Large intestine (tissue), 3 donors: ENCODE measurements around the gene NDUFC2. TPM values are rescaled to one million over a fixed set of nuclear protein-coding genes. Genes with fewer than 3 reads are reported as not detected.
"Not testable (repeated sequence)": the region's sequence is repeated elsewhere in the genome, so short reads cannot be mapped to it uniquely, and the experiment has no call there.

ENCODE experiments used
- DNase-seq, 2 donors: peaks; one replicate each; pipeline versions ENCODE4 v3.0.0 to v3.0.0-alpha.2; 2013
- H3K27ac ChIP-seq: one replicate; pipeline ENCODE4 v1.5.1; 2013; ENCODE audit warnings: low read length
- H3K27me3 ChIP-seq: 2 replicates; pipeline ENCODE4 v1.6.1; 2013; ENCODE audit warnings: low read length; ENCODE audit not compliant: control insufficient read depth, insufficient read depth
- H3K36me3 ChIP-seq: 2 replicates; pipeline ENCODE4 v1.6.1; 2013; ENCODE audit warnings: low read length; ENCODE audit not compliant: control insufficient read depth, insufficient read depth
- H3K4me1 ChIP-seq: one replicate; pipeline ENCODE4 v1.6.1; 2013; ENCODE audit warnings: low read length; ENCODE audit not compliant: control insufficient read depth, insufficient read depth
- H3K4me3 ChIP-seq: one replicate; pipeline ENCODE4 v1.5.1; 2013; ENCODE audit warnings: low read length
- H3K9me3 ChIP-seq: one replicate; pipeline ENCODE4 v1.6.1; 2013; ENCODE audit warnings: mild to moderate bottlenecking, low read depth, low read length, moderate library complexity; ENCODE audit not compliant: control insufficient read depth
- WGBS: methylation state at CpG from one replicate; pipeline ENCODE4 v1.1.5; 2013; ENCODE audit warnings: low lambda C conversion rate; ENCODE audit not compliant: insufficient coverage; 5-methylcytosine and 5-hydroxymethylcytosine counted together
- polyA plus RNA-seq: library from polyadenylated mRNA; unstranded; fragments of 120-200 nt; gene quantifications from one replicate; pipeline ENCODE4 v1.2.1, GENCODE V29; 2013

Gene NDUFC2
- polyA plus RNA-seq, 1 donor: 164 TPM

DNA sequence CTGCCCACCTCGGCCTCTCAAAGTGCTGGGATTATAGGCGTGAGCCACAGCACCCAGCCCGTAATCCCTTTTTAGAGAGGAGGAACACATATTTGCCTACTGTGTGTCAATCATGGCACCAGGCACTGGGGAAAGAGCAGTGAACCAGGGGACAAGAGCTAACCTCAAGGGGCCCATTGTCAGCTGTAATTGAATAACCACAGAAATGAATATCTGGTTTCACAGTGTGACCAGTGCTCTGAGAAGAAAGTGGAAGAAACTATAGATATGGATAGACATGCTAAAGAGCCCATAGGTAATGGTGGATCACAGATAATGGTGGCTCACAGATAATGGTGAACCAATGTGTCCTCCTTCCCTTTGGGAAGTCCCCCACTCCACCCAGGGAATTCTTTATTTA is 48.0 kb downstream of the NDUFC2 start:
- no CpG with 5 or more reads among the region's 3 CpGs for WGBS
- Histone ChIP-seq H3K4me1 (no peaks in the 10 kb centered on the region), H3K4me3 (no peak overlapping the region), H3K27me3 (no peaks in the 10 kb centered on the region), H3K9me3 (no peaks in the 10 kb centered on the region), H3K36me3 (no peaks in the 10 kb centered on the region), H3K27ac (no peak overlapping the region)
- no peak for DNase-seq

DNA sequence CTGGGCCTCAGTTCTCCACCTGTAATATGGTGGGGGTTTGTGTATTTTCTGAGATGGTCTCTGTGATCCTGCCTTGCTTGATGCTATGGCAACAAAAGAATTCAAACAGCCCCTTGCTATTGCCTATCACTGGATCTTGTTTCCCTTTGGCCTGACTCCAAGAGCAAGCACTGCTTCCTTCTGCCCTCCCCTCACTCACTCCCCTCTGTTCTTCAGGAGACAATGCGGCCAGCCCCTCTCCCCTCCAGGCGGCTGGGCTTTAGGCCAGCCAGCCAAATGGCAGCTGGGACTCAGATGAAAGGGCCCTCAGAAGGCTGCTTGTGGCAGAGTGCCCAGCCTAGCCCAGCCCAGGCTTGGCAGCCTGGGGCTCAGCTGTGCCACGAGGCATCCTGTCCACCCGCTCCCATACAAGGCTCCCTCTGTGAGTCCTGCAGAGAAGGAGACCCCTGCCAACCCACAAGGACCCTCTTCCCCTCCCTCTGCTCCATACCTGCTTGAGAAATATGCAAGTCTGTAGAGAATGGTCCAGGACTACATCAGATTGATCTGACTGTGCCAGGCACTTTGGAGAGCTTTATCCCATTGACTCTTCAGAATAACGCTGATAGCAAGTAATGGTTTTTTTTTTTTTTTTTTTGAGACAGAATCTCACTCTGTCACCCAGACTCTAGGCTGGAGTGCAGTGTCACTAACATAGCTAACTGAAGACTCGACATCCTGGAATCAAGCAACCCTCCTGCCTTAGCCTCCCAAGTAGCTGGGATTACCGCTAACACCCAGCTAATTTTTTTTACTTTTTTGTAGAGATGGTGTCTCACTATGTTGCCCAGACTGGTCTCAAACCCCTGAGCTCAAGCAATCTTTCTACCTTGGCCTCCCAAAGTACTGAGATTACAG is 49.0 kb downstream of the NDUFC2 start:
- no CpG with 5 or more reads among the region's 7 CpGs for WGBS
- H3K27me3 ChIP-seq: no peaks in the 10 kb centered on the region
- no peak overlapping the region for H3K4me3 ChIP-seq
- no peaks in the 10 kb centered on the region for H3K36me3 ChIP-seq
- H3K9me3 ChIP-seq: no peaks in the 10 kb centered on the region
- DNase-seq: peak; percentile 49 to 62
- no peaks in the 10 kb centered on the region for H3K4me1 ChIP-seq
- H3K27ac ChIP-seq: no peak overlapping the region

- H3K4me3 ChIP-seq, H3K36me3 ChIP-seq, H3K9me3 ChIP-seq, H3K27me3 ChIP-seq, H3K4me1 ChIP-seq, H3K27ac ChIP-seq, DNase-seq: not testable (repeated sequence)
- WGBS: 63% methylated on average over 1 of the region's 9 CpGs
Measured at GRCh38 chr11:78028423-78028822, 51.2 kb downstream of the NDUFC2 start.

GRCh38 chr11:78027759-78028158 is 51.9 kb downstream of the NDUFC2 start:
- Histone ChIP-seq H3K27ac (no peak overlapping the region), H3K27me3 (no peaks in the 10 kb centered on the region), H3K4me1 (no peaks in the 10 kb centered on the region), H3K4me3 (no peak overlapping the region), H3K9me3 (no peaks in the 10 kb centered on the region), H3K36me3 (no peaks in the 10 kb centered on the region)
- WGBS: no CpG with 5 or more reads among the region's 2 CpGs
- no peak for DNase-seq

- no peak for DNase-seq
- Histone ChIP-seq H3K36me3 (no peaks in the 10 kb centered on the region), H3K27me3 (no peaks in the 10 kb centered on the region), H3K9me3 (no peaks in the 10 kb centered on the region), H3K27ac (no peak overlapping the region), H3K4me1 (no peaks in the 10 kb centered on the region), H3K4me3 (no peak overlapping the region)
Measured at GRCh38 chr11:78025378-78025777, 54.3 kb downstream of the NDUFC2 start.

GRCh38 chr11:78023426-78023825 is 56.2 kb downstream of the NDUFC2 start:
- H3K4me1 ChIP-seq: no peaks in the 10 kb centered on the region
- peak overlapping the region; percentile 43 for H3K4me3 ChIP-seq
- DNase-seq: no peak
- WGBS: 80% methylated on average over 1 of the region's 7 CpGs
- H3K27me3 ChIP-seq: no peaks in the 10 kb centered on the region
- no peaks in the 10 kb centered on the region for H3K36me3 ChIP-seq
- no peak overlapping the region for H3K27ac ChIP-seq
- H3K9me3 ChIP-seq: no peaks in the 10 kb centered on the region

DNA sequence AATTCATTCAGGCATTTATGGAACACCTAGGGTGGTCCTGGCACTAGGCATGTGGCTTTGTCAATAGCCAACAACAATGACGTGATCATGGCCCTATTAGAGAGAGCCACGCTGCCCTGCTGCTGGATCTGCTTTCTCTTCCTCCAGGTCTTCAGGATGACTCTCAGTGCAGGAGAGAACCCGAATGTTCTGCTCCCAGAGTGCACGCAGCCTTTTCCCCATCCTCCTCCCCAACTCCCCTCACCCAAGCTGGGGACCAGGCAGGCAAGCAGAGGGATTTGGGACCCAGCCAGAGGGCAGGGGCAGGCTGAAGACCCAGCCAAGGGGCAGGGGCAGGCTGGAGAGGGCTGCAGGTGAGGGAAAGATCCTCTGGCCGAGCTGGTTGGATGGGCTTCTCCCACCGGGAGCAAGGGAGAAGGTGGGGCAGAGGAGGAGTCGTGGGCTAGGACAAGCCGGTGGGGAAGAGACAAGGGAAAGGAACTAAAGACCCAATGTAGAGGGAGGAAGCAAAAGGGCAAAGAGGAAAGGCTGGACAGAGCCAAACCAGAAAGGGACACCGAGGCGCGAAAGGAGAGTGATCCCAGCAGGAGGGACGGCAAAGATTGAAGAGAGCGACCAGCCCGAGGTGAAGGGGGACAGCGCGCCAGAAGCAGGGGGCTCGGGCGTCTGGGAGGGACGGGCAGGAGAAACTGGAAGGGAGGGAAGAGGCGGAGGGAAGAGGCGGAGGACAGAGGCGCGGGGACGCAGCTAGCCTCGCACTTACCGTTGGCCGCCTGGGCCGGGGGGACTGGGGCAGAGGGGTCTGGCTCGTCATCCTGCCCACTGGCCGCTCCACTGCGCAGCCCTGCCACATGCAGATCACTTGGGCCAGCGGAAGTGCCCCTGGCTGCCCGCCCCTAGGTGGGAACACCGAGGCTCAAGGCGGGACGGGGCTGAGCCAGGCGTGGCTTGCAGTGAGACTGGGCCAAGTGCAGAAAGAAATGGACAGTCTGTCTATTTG is 57.0 kb downstream of the NDUFC2 start, which contains the start of gene KCTD14:
Gene KCTD14 (minus strand): TSS at position 880 of the 1,000 bp plus-strand sequence. CDS start 27 bp downstream, at position 853.
- WGBS: 2% methylated on average over 8 of the region's 37 CpGs
- Histone ChIP-seq H3K4me1 (no peaks in the 10 kb centered on the region), H3K27ac (no peak within 1 kb of the TSS), H3K9me3 (no peaks in the 10 kb centered on the region), H3K36me3 (no peaks in the 10 kb centered on the region), H3K4me3 (peak within 1 kb of the TSS; percentile 43), H3K27me3 (no peaks in the 10 kb centered on the region)
- peak; percentile 9 to 60 for DNase-seq

DNA sequence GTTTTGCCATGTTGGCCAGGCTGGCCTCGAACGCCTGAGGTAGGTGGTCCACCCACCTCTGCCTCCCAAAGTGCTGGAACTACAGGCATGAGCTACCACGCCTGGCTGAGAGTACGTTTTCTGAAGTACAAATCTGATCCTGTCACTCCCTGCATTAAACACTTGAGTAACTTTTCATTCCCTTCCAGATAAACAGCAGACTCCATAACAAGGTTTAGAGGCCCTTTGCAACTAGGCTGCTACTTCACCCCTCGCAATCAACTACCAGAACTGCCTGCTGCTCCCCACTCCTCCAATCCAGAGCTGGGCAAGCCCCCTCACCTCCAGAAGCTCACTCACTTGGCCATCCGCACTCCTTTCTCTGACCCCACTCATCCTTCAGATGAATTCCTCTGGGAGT is 58.1 kb downstream of the NDUFC2 start:
- Histone ChIP-seq H3K27me3 (no peaks in the 10 kb centered on the region), H3K36me3 (no peaks in the 10 kb centered on the region), H3K4me3 (no peak overlapping the region), H3K4me1 (no peaks in the 10 kb centered on the region), H3K27ac (no peak overlapping the region), H3K9me3 (no peaks in the 10 kb centered on the region)
- no peak for DNase-seq
- 100% methylated on average over 1 of the region's 6 CpGs for WGBS

DNA sequence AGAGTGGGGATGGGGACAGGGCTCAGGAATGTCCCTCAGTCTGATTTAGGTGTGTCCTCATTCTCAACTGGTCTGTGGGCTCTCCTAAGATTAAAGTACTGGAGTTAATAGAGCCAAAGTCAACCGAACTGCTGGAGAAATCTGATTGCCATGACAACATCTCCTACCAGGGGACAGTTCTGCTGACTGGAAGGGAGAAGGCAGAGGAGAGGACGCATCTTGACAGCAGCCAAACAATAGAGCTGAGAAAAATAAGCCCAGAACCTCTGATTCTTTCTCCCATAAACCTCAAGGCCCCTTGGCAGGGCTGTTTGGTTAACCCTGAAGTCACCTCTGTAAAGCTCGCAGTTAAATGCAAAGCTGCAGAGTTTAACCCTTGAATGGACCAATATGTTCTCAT is 59.4 kb downstream of the NDUFC2 start:
- H3K4me3 ChIP-seq: no peak overlapping the region
- no CpG with 5 or more reads among the region's 3 CpGs for WGBS
- no peaks in the 10 kb centered on the region for H3K4me1 ChIP-seq
- H3K27ac ChIP-seq: no peak overlapping the region
- H3K9me3 ChIP-seq: no peaks in the 10 kb centered on the region
- no peak for DNase-seq
- H3K27me3 ChIP-seq: no peaks in the 10 kb centered on the region
- no peaks in the 10 kb centered on the region for H3K36me3 ChIP-seq

GRCh38 chr11:78019808-78020207 is 59.9 kb downstream of the NDUFC2 start:
- no peaks in the 10 kb centered on the region for H3K9me3 ChIP-seq
- no peaks in the 10 kb centered on the region for H3K27me3 ChIP-seq
- WGBS: 61% methylated on average over 2 of the region's 4 CpGs
- H3K27ac ChIP-seq: no peak overlapping the region
- H3K36me3 ChIP-seq: no peaks in the 10 kb centered on the region
- no peak for DNase-seq
- H3K4me1 ChIP-seq: no peaks in the 10 kb centered on the region
- no peak overlapping the region for H3K4me3 ChIP-seq
